HCT116 (cell line): ENCODE data around the gene ACTA2. TPM values are rescaled to one million over a fixed set of nuclear protein-coding genes. Genes with fewer than 3 reads are reported as not detected.

Source experiments
- ATAC-seq: fragments of 200-7000 bp; cut with Tn5 transposase; 2 replicates; pipeline ENCODE4 v1.9.1; 2020; ENCODE audit warnings: mild to moderate bottlenecking, moderate library complexity
- BruUV-seq: library from RNA; stranded (reverse); fragments of 400-500 nt; replicated peaks from 2 replicates; lab custom pipeline; 2021; lab: Mats Ljungman, UMichigan
- CTCF ChIA-PET: fragments of 300-600 bp; sonication (Branson Sonifier 250); formaldehyde crosslinking; loops from one replicate; lab custom pipeline; 2021; ENCODE audit warnings: antibody characterized with exemption; lab: Charles Lee
- POLR2A ChIA-PET: fragments of 300-600, 350-600 bp; sonication (Branson Sonifier 250); formaldehyde crosslinking; loops from one replicate; lab custom pipeline; 2021; ENCODE audit warnings: antibody characterized with exemption; lab: Charles Lee
- RAD21 ChIA-PET, 2 experiments: fragments of 300-600 bp; sonication (Branson Sonifier 250); formaldehyde crosslinking; loops; one replicate each; lab custom pipeline; 2023; ENCODE audit warnings: low total read pairs in 2 of 2; ENCODE audit not compliant: uncharacterized antibody in 2 of 2, unreplicated experiment in 2 of 2, low non-redundant PET in 1 of 2; lab: Charles Lee
- DNase-seq: peaks from one replicate; pipeline ENCODE4 v3.0.0-alpha.2; 2010; ENCODE audit warnings: low read depth, low spot score
- H2AFZ ChIP-seq: fragments of 200-600 bp; shearing (Covaris generic), sonication (generic); 2 replicates; pipeline ENCODE4 v1.6.1; 2017; ENCODE audit warnings: low read depth, mixed run types, mixed read lengths, antibody characterized with exemption, low read length; ENCODE audit not compliant: poor library complexity, severe bottlenecking
- H3K27ac ChIP-seq: 2 replicates; pipeline ENCODE4 v1.5.1; 2012; ENCODE audit warnings: low read depth, low read length
- H3K27me3 ChIP-seq: fragments of 200-600 bp; sonication (generic); 2 replicates; pipeline ENCODE4 v1.6.1; 2016; ENCODE audit warnings: mixed run types, low read length, mixed read lengths; ENCODE audit not compliant: insufficient read depth
- H3K36me3 ChIP-seq, 2 experiments: fragments of 200-500 bp in 1 of 2; fragments of 200-600 bp in 1 of 2; sonication (Bioruptor generic) in 1 of 2; sonication (generic) in 1 of 2; 2 replicates each; pipeline versions ENCODE4 v1.5.1 to v1.6.1; 2014 to 2016; ENCODE audit warnings: low read length in 2 of 2, inconsistent platforms in 1 of 2, mixed read lengths in 1 of 2, mixed run types in 1 of 2; ENCODE audit not compliant: insufficient read depth in 2 of 2, control insufficient read depth in 1 of 2
- H3K4me1 ChIP-seq, 2 experiments: fragments of 200-600 bp in 1 of 2; sonication (generic) in 1 of 2; 2 replicates each; pipeline versions ENCODE4 v1.5.1 to v1.6.1; 2012 to 2017; ENCODE audit warnings: low read length in 2 of 2, inconsistent platforms in 1 of 2, mild to moderate bottlenecking in 1 of 2, mixed read lengths in 1 of 2, mixed run types in 1 of 2, moderate library complexity in 1 of 2; ENCODE audit not compliant: insufficient read depth in 2 of 2, control insufficient read depth in 1 of 2
- H3K4me2 ChIP-seq: fragments of 200-600 bp; sonication (generic); 2 replicates; pipeline ENCODE4 v1.6.1; 2017; ENCODE audit warnings: mixed run types, low read length, mixed read lengths
- H3K4me3 ChIP-seq, 2 experiments: fragments of 200-600 bp in 1 of 2; sonication (generic) in 1 of 2; replicated peaks in 1 of 2; 2 replicates each; pipeline ENCODE4 v1.5.1; 2011 to 2016; ENCODE audit warnings: low read length in 2 of 2, control low read depth in 1 of 2, low read depth in 1 of 2, mild to moderate bottlenecking in 1 of 2, mixed read lengths in 1 of 2, mixed run types in 1 of 2
- H3K79me2 ChIP-seq: fragments of 200-600 bp; sonication (generic); 2 replicates; pipeline ENCODE4 v1.6.1; 2017; ENCODE audit warnings: mild to moderate bottlenecking, mixed run types, low read length, moderate library complexity, mixed read lengths; ENCODE audit not compliant: insufficient read depth
- H3K9ac ChIP-seq: fragments of 200-600 bp; sonication (generic); 2 replicates; pipeline ENCODE4 v1.6.1; 2016; ENCODE audit warnings: low read length, mixed read lengths
- H3K9me2 ChIP-seq: fragments of 200-600 bp; sonication (generic), shearing (Covaris generic); 2 replicates; pipeline ENCODE4 v1.6.1; 2017; ENCODE audit warnings: mixed run types, mild to moderate bottlenecking, moderate library complexity; ENCODE audit not compliant: insufficient read depth
- H3K9me3 ChIP-seq, 2 experiments: fragments of 200-500 bp in 1 of 2; fragments of 200-600 bp in 1 of 2; sonication (Bioruptor generic) in 1 of 2; sonication (generic) in 1 of 2; 2 replicates each; pipeline ENCODE4 v1.6.1; 2014 to 2017; ENCODE audit warnings: low read length in 2 of 2, mixed read lengths in 2 of 2, inconsistent platforms in 1 of 2, low read depth in 1 of 2, mild to moderate bottlenecking in 1 of 2, mixed run types in 1 of 2, moderate library complexity in 1 of 2; ENCODE audit not compliant: control insufficient read depth in 1 of 2, insufficient read depth in 1 of 2
- H4K20me1 ChIP-seq: fragments of 200-600 bp; sonication (generic), shearing (Covaris generic); 2 replicates; pipeline ENCODE4 v1.6.1; 2017; ENCODE audit warnings: mixed run types, mild to moderate bottlenecking, moderate library complexity; ENCODE audit not compliant: insufficient read depth
- CEBPB ChIP-seq: IDR thresholded peaks from 2 replicates; pipeline ENCODE4 v1.6.1; 2012; ENCODE audit warnings: low read depth
- ELF1 ChIP-seq: IDR thresholded peaks from 2 replicates; pipeline ENCODE4 v1.6.1; 2012; ENCODE audit warnings: low read depth, borderline replicate concordance
- FOSL1 ChIP-seq: IDR thresholded peaks from 2 replicates; pipeline ENCODE4 v1.6.1; 2012; ENCODE audit warnings: low read depth
- JUND ChIP-seq: IDR thresholded peaks from 2 replicates; pipeline ENCODE4 v1.6.1; 2012
- SIN3A ChIP-seq: IDR thresholded peaks from 2 replicates; pipeline ENCODE4 v1.6.1; 2012; ENCODE audit warnings: low read depth
- SRF ChIP-seq: IDR thresholded peaks from 2 replicates; pipeline ENCODE4 v1.6.1; 2012; ENCODE audit warnings: low read depth
- ZNF274 ChIP-seq: fragments of 200-500 bp; sonication (Bioruptor generic); IDR thresholded peaks from 2 replicates; pipeline ENCODE4 v1.6.1; 2014; ENCODE audit warnings: mild to moderate bottlenecking, low read depth, low read length, inconsistent platforms
- intact Hi-C: fragments of 100-400 bp; cut with micrococcal nuclease; formaldehyde crosslinking; loops from 2 replicates; pipeline ENCODE4 v1.10.0; 2022
- total RNA-seq: library from RNA; stranded (reverse); gene quantifications from one replicate; pipeline ENCODE4 v1.2.1, GENCODE V29; 2021; ENCODE audit not compliant: unreplicated experiment

The ACTA2 gene
- total RNA-seq, 1 experiment from 2014 or later: 9.4 TPM

DNA sequence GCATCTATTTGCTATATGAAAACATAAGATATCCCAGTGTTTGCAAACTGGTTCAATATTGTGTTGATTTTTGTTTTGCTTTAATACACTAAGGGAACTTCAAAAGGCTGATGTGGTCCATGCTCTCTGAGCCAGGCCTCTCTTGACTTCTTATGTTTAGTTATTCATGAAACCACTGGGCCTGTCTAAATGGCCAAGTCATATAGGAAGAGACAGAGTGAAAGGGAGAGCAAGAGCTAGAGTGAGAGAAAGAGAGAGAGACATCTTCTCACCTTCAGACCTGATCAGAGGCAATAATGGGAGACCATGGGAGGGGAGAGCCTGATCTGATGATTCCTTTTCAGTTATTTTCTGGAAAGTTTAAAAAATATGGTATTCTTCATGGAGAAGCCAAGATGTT is 32.0 kb upstream of the ACTA2 start:
- TF ChIP-seq JUND: no peak
- no peak for TF ChIP-seq ZNF274
- TF ChIP-seq ELF1: no peak
- no peak for TF ChIP-seq SIN3A
- no peak for TF ChIP-seq SRF
- no peak for TF ChIP-seq CEBPB
- Histone ChIP-seq H3K9me2 (no peaks in the 10 kb centered on the region), H3K9ac (no peak overlapping the region), H3K79me2 (no peaks in the 10 kb centered on the region), H3K4me1 (peaks cover 0 to under 1% of the 10 kb centered on the region in 2 experiments; a peak in 1 of 4 replicates), H3K27ac (no peak overlapping the region), H3K27me3 (no peaks in the 10 kb centered on the region), H4K20me1 (no peaks in the 10 kb centered on the region), H3K36me3 (no peaks in the 10 kb centered on the region), H3K4me3 (no peak overlapping the region), H3K4me2 (no peak overlapping the region), H3K9me3 (no peaks in the 10 kb centered on the region), H2AFZ (no peak overlapping the region)
- intact Hi-C loops: no loop called here
- no TSS peak for BruUV-seq
- CTCF ChIA-PET: no interaction called here
- POLR2A ChIA-PET: no interaction called here
- no peak for ATAC-seq
- RAD21 ChIA-PET: no interaction called here
- DNase-seq: no peak

DNA sequence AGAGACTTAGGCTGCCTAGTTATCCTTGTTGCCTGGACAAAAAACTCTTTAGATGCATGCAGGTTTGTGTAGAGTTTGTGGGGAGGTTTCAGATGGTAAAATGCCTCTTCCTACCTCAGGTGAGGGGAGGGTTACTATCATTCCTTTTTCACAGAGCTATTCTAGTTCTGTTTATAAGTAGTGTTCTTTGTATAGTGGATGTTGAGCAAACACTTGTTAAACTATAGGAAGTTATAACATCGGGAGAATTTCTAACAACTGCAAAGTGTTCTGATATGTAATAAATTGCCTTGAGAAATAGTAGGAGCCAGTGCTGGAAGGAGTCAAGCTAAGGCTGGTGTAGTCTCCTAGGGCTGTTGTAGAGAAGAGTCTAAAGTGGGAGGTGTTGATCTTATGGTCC is 31.4 kb upstream of the ACTA2 start:
- ATAC-seq: no peak
- peaks cover under 1 to 4% of the 10 kb centered on the region in 2 experiments; a peak in 2 of 4 replicates for H3K4me1 ChIP-seq
- no peak overlapping the region for H3K27ac ChIP-seq
- no peaks in the 10 kb centered on the region for H3K27me3 ChIP-seq
- H3K9me3 ChIP-seq: no peaks in the 10 kb centered on the region
- H3K9ac ChIP-seq: no peak overlapping the region
- H3K4me3 ChIP-seq: no peak overlapping the region
- intact Hi-C loops: no loop called here
- no peak overlapping the region for H3K4me2 ChIP-seq
- no peak for DNase-seq
- H2AFZ ChIP-seq: no peak overlapping the region
- no TSS peak for BruUV-seq
- ChIA-PET POLR2A (no interaction called here), CTCF (no interaction called here), RAD21 (no interaction called here)
- H4K20me1 ChIP-seq: no peaks in the 10 kb centered on the region
- H3K9me2 ChIP-seq: no peaks in the 10 kb centered on the region
- no peaks in the 10 kb centered on the region for H3K79me2 ChIP-seq
- TF ChIP-seq FOSL1: no peak
- no peaks in the 10 kb centered on the region for H3K36me3 ChIP-seq
